SK-N-SH treated with all-trans-retinoic acid at 6 μM for 48 hours (cell line): ENCODE results near the gene TMEM87A.

ENCODE experiments used
- ATAC-seq: fragments of 200-7000 bp; cut with Tn5 transposase; 3 replicates; pipeline ENCODE4 v1.9.1; 2020; ENCODE audit warnings: mild to moderate bottlenecking, moderate library complexity
- BACH2 ChIP-seq: fragments of 250-450 bp; sonication (Bioruptor Pico); IDR thresholded peaks from 2 replicates; pipeline ENCODE4 v1.9.0; 2021; ENCODE audit warnings: mild to moderate bottlenecking, borderline replicate concordance
- CREB5 ChIP-seq: fragments of 250-450 bp; sonication (Bioruptor Pico); IDR thresholded peaks from 2 replicates; pipeline ENCODE4 v1.5.1; 2020; ENCODE audit warnings: low read depth, mild to moderate bottlenecking, moderate library complexity
- CSDC2 ChIP-seq: fragments of 250-450 bp; sonication (Bioruptor Pico); IDR thresholded peaks from 2 replicates; pipeline ENCODE4 v1.5.0; 2020; ENCODE audit warnings: mild to moderate bottlenecking, moderate library complexity
- ESRRG ChIP-seq: fragments of 250-450 bp; sonication (Bioruptor Pico); IDR thresholded peaks from 2 replicates; pipeline ENCODE4 v1.6.1; 2021; ENCODE audit warnings: mild to moderate bottlenecking
- GLIS3 ChIP-seq: fragments of 250-450 bp; sonication (Bioruptor Pico); IDR thresholded peaks from 2 replicates; pipeline ENCODE4 v1.5.0; 2020; ENCODE audit warnings: mild to moderate bottlenecking, moderate library complexity
- ISL1 ChIP-seq: fragments of 250-450 bp; sonication (Bioruptor Pico); IDR thresholded peaks from 2 replicates; pipeline ENCODE4 v2.1.2; 2022; ENCODE audit warnings: mild to moderate bottlenecking, moderate library complexity
- OSR1 ChIP-seq: fragments of 250-450 bp; sonication (Bioruptor Pico); IDR thresholded peaks from 2 replicates; pipeline ENCODE4 v1.8.0; 2022; ENCODE audit warnings: moderate library complexity, mild to moderate bottlenecking, inconsistent platforms
- PATZ1 ChIP-seq: fragments of 250-450 bp; sonication (Bioruptor Pico); IDR thresholded peaks from 2 replicates; pipeline ENCODE4 v1.8.0; 2020; ENCODE audit warnings: mild to moderate bottlenecking, moderate library complexity, borderline replicate concordance
- POU6F1 ChIP-seq: fragments of 250-450 bp; sonication (Bioruptor Pico); IDR thresholded peaks from 2 replicates; pipeline ENCODE4 v1.8.0; 2021; ENCODE audit warnings: low read depth, mild to moderate bottlenecking, moderate library complexity, borderline replicate concordance
- PPARA ChIP-seq: fragments of 250-450 bp; sonication (Bioruptor Pico); IDR thresholded peaks from 2 replicates; pipeline ENCODE4 v1.5.0; 2020; ENCODE audit warnings: mild to moderate bottlenecking, borderline replicate concordance
- RARB ChIP-seq: fragments of 250-450 bp; sonication (Bioruptor Pico); IDR thresholded peaks from 2 replicates; pipeline ENCODE4 v1.8.0; 2021; ENCODE audit warnings: mild to moderate bottlenecking, moderate library complexity
- SNAI2 ChIP-seq: fragments of 250-450 bp; sonication (Bioruptor Pico); IDR thresholded peaks from 2 replicates; pipeline ENCODE4 v1.5.0; 2020; ENCODE audit warnings: mild to moderate bottlenecking, moderate library complexity
- TCF4 ChIP-seq: fragments of 250-450 bp; sonication (Bioruptor Pico); IDR thresholded peaks from 2 replicates; pipeline ENCODE4 v1.8.0; 2021; ENCODE audit warnings: mild to moderate bottlenecking, moderate library complexity, borderline replicate concordance
- TOX ChIP-seq: fragments of 250-450 bp; sonication (Bioruptor Pico); IDR thresholded peaks from 2 replicates; pipeline ENCODE4 v1.8.0; 2021; ENCODE audit warnings: mild to moderate bottlenecking, moderate library complexity, borderline replicate concordance
- ZC3H10 ChIP-seq: fragments of 250-450 bp; sonication (Bioruptor Pico); IDR thresholded peaks from 2 replicates; pipeline ENCODE4 v1.5.1; 2021; ENCODE audit warnings: mild to moderate bottlenecking, moderate library complexity
- ZFP30 ChIP-seq: fragments of 450-650 bp; formaldehyde crosslinking; IDR thresholded peaks from 2 replicates; pipeline ENCODE4 v1.5.0; 2022; ENCODE audit warnings: mild to moderate bottlenecking, moderate library complexity
- ZNF565 ChIP-seq: fragments of 450-650 bp; formaldehyde crosslinking; conservative IDR thresholded peaks from 2 replicates; pipeline ENCODE4 v1.5.0; 2020; ENCODE audit warnings: low read depth, mild to moderate bottlenecking, moderate library complexity
- ZNF70 ChIP-seq: fragments of 450-650 bp; formaldehyde crosslinking; IDR thresholded peaks from 2 replicates; pipeline ENCODE4 v1.5.0; 2020; ENCODE audit warnings: mild to moderate bottlenecking, moderate library complexity
- ZNF8 ChIP-seq: fragments of 450-650 bp; formaldehyde crosslinking; IDR thresholded peaks from 2 replicates; pipeline ENCODE4 v1.5.0; 2020; ENCODE audit warnings: mild to moderate bottlenecking, moderate library complexity
- TF ChIP-seq, protein P1 (sequence below): fragments of 250-450 bp; sonication (Bioruptor Pico); IDR thresholded peaks from 2 replicates; pipeline ENCODE4 v1.5.0; 2020; ENCODE audit warnings: mild to moderate bottlenecking, moderate library complexity

TMEM87A gene

GRCh38 chr15:42182961-42183360 lies 90.3 kb downstream of the TMEM87A start:
- ATAC-seq: no peak
- no peak for TF ChIP-seq ZFP30 (CRISPR knock-in tag)
- TF ChIP-seq BACH2 (CRISPR knock-in tag): no peak
- no peak for TF ChIP-seq CREB5 (CRISPR knock-in tag)
- TF ChIP-seq CSDC2 (CRISPR knock-in tag): no peak
- no peak for TF ChIP-seq TCF4 (CRISPR knock-in tag)
- TF ChIP-seq SNAI2 (CRISPR knock-in tag): no peak
- TF ChIP-seq TOX: no peak
- TF ChIP-seq ZNF565 (CRISPR knock-in tag): no peak
- TF ChIP-seq ESRRG (CRISPR knock-in tag): no peak
- no peak for TF ChIP-seq PPARA
- TF ChIP-seq POU6F1: no peak
- TF ChIP-seq RARB (CRISPR knock-in tag): no peak
- TF ChIP-seq GLIS3 (CRISPR knock-in tag): no peak
- no peak for TF ChIP-seq ZNF70
- no peak for TF ChIP-seq ISL1 (CRISPR knock-in tag)
- no peak for TF ChIP-seq PATZ1 (CRISPR knock-in tag)
- TF ChIP-seq, protein P1, sequence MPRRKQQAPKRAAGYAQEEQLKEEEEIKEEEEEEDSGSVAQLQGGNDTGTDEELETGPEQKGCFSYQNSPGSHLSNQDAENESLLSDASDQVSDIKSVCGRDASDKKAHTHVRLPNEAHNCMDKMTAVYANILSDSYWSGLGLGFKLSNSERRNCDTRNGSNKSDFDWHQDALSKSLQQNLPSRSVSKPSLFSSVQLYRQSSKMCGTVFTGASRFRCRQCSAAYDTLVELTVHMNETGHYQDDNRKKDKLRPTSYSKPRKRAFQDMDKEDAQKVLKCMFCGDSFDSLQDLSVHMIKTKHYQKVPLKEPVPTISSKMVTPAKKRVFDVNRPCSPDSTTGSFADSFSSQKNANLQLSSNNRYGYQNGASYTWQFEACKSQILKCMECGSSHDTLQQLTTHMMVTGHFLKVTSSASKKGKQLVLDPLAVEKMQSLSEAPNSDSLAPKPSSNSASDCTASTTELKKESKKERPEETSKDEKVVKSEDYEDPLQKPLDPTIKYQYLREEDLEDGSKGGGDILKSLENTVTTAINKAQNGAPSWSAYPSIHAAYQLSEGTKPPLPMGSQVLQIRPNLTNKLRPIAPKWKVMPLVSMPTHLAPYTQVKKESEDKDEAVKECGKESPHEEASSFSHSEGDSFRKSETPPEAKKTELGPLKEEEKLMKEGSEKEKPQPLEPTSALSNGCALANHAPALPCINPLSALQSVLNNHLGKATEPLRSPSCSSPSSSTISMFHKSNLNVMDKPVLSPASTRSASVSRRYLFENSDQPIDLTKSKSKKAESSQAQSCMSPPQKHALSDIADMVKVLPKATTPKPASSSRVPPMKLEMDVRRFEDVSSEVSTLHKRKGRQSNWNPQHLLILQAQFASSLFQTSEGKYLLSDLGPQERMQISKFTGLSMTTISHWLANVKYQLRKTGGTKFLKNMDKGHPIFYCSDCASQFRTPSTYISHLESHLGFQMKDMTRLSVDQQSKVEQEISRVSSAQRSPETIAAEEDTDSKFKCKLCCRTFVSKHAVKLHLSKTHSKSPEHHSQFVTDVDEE (CRISPR knock-in tag): no peak
- no peak for TF ChIP-seq OSR1 (CRISPR knock-in tag)
- TF ChIP-seq, all 23 proteins: peak for 0

DNA sequence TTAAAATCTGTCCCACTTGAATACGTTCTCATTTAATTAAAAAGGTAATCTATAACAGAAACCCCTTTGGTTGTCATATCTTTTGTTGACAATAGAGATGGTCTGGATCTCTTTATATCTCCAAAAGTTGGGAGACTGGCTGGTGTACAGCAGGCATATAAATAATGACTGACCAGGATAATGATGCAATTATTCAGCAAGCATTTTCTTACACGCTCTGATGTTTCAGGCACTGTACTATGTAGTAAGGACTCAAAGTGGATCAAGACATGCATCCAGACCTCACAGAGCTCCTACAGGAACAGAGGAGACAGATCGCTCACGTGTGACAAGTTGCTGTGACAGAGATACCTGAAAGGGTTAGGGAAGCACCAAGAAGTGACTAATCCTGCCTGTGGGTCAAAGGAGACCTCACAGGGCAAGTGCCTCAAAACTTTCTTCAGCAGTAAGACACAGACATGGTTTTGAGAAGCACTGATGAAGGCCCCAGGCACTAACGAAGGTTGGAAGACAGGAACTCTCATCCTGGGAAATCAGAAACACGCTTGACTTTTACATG lies 90.8 kb downstream of the TMEM87A start:
- TF ChIP-seq TCF4 (CRISPR knock-in tag): no peak
- TF ChIP-seq SNAI2 (CRISPR knock-in tag): no peak
- no peak for TF ChIP-seq ZNF70
- no peak for TF ChIP-seq GLIS3 (CRISPR knock-in tag)
- TF ChIP-seq ESRRG (CRISPR knock-in tag): no peak
- no peak for TF ChIP-seq ZNF8 (CRISPR knock-in tag)
- TF ChIP-seq RARB (CRISPR knock-in tag): no peak
- no peak for TF ChIP-seq TOX
- ATAC-seq: no peak

GRCh38 chr15:42178056-42178455 lies 95.2 kb downstream of the TMEM87A start:
- TF ChIP-seq CREB5 (CRISPR knock-in tag): no peak
- no peak for TF ChIP-seq ZC3H10 (CRISPR knock-in tag)
- TF ChIP-seq, protein P1 (CRISPR knock-in tag): no peak
- ATAC-seq: no peak
